ENCODE data around the gene SPDYE4.

SPDYE4 gene

DNA sequence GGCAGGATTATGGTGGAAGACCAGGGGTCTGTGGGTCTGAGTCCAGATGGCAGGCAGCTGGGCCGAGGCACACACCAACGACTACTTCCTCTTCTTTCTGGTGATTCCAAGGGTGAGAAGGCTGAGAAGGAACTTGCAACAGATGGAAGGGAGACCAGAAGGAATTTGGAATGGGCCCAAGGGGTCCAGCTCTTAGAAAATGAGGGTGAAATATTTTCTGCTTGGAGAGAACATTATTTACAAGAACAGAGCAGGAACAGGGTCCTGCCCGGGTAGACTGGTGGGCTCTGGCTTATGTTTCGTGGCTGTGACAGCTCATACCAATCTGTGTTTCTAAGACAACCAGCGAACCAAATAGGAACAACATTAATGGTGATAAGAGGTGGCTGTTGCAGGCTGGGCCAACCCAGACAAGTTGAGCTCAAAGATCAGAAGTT is 50.3 kb downstream of the SPDYE4 start:
- no peak for DNase-seq

DNA sequence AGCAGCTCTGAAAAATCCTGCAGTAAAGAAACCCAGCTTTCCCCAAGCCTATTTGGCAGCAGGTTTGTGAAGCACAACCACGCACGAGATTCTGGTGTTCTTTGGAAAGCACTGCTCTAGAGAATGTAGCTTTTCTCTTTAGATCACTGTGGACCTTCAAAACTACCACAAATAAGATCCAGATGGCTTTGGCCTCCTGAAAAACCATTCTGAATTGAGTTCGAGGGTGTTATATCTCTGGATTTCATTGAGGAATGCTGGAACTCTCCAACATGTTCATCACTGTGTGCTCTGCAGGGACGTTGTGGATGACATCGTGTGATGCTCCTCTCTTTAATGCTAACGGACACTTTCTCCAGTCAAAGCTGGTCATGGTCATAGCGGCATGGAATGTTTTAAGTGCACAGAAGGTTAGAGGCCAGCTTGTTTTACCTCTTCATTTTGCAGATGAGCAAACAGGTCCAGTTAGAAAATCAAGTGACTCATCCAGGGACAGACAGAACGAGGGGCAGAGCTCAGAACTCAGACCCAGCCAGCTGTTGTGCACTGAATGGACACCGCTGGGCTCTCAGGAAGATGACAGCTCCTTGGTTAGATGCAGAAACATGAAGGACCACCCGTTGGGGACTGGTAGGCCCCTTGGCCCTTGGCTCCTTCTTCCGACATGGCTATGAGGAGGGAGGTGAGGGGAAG is 50.9 kb downstream of the SPDYE4 start:
- no peak for DNase-seq

DNA sequence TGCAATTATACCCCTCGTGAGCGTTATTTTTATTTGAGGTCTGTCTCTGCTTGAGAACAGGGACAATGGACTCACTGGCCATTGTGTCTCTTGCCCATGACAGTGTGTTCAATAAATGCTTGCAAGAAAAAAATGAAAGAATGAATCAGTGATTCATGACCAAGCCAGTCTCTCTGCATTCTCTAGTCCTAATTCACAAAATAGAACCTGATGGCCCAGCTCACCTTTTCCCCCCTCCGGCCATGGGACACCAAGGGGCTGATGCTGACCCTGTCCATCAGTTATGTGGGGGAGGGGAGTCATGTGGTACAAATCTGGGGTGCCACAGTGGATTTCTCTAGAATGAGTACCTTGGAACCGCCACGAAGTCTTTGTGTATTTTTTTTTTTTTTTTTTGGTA is 51.9 kb downstream of the SPDYE4 start:
- no peak for DNase-seq

DNA sequence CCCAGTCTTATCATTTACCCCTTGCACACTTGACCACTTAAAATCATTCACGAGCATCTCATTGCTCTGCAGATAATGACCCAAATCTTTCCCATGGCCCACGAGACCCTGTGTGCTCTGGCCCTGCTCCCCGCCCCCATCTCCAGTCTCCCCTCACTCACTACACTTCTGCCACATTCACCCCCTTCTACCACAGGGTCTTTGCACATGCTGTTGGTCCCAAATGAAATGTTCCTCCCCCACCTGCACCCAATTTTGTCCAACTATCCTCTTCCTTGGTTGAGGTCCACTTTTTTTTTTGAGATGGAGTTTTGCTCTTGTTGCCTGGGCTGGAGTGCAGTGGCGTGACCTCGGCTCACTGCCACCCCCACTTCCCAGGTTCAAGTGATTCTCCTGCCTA is 52.9 kb downstream of the SPDYE4 start:
- no peak for DNase-seq

DNA sequence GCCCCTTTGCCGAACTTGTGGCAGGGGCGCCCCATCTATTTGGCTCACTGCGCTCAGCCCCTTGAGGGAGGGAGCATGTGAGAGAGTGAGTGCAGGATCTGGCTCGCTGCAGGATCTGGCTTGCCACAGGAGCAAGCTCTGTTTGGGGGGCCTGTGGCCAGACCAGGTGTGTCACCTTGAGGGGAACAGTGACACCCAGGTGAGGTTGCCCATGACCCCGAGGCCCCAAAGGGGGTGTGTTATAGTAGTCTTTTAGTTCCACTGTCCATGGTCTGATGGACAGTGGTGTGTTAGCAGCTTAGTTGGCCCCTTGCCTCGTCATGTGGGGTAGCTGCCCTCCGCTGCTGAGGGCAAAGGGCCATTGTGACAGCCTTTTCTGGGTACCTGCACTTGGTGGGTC is 55.3 kb downstream of the SPDYE4 start:
- DNase-seq, result no peak

DNA sequence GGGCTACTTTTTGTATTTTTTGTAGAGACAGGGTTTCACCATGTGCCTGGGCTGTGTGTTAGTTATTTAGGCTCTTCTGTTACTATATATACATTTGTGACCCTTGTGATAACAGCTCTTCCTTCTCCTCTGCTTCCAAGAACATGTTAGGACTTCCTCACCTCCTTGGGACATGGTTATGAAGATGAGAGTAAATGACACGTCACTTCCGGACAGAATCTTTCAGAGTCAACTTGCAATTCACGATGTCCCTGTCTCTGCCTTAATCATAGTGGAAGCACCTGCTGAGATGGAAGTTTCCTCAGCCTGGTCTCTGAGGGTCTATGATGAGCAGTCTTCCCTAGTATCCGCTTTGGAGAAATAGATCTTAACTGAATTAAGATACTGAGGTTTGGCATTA is 56.6 kb downstream of the SPDYE4 start:
- DNase-seq, result no peak

DNA sequence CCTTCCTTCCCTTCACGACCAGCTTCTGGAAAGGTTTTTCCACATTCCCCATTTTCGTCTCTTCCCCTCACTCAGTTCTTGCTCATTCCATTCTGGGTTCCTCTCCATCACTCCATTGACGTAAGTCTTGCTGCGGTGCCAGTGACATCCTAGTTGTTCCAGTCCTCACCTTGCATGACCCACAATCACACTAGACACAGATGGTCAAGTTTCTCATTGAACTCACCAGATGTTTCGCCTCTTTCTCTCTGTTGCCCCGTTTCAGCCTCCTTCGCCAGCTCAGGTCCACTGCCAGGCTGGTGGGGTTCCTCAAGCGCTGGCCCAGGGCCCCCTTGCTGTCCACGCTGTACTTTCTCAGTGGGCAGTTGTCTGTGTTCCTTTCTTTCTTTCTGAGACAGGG is 57.1 kb downstream of the SPDYE4 start:
- DNase-seq, result no peak
